COR-L47 (cell line): Measurements from ENCODE around the gene GPBP1L1.
"Not testable (repeated sequence)": the region's sequence is repeated elsewhere in the genome, so short reads cannot be mapped to it uniquely, and the experiment has no call there.

ENCODE experiments used
- DNase-seq: peaks from one replicate; lab custom pipeline; 2025; lab: John Stamatoyannopoulos, UW

GPBP1L1 gene

GRCh38 chr1:45682942-45683341 is 3.4 kb downstream of the GPBP1L1 start:
- no peak for DNase-seq

GRCh38 chr1:45679123-45679522 is 7.2 kb downstream of the GPBP1L1 start:
- DNase-seq = no peak

- DNase-seq = no peak
Measured at GRCh38 chr1:45678489-45678888, 7.8 kb downstream of the GPBP1L1 start.

- no peak for DNase-seq
Measured at GRCh38 chr1:45677751-45678245, 8.5 kb downstream of the GPBP1L1 start.

- not testable (repeated sequence) for DNase-seq
Measured at GRCh38 chr1:45676553-45676952, 9.8 kb downstream of the GPBP1L1 start.

GRCh38 chr1:45674478-45674877 is 11.9 kb downstream of the GPBP1L1 start:
- no peak for DNase-seq

GRCh38 chr1:45673956-45674355 is 12.4 kb downstream of the GPBP1L1 start:
- no peak for DNase-seq

GRCh38 chr1:45669859-45670655 is 16.3 kb downstream of the GPBP1L1 start:
- DNase-seq = no peak

GRCh38 chr1:45669379-45669778 is 17.0 kb downstream of the GPBP1L1 start:
- DNase-seq = no peak

- DNase-seq = no peak
Measured at GRCh38 chr1:45668526-45668925, 17.8 kb downstream of the GPBP1L1 start.

GRCh38 chr1:45667321-45668111 is 18.8 kb downstream of the GPBP1L1 start:
- no peak for DNase-seq

GRCh38 chr1:45666836-45667235 is 19.5 kb downstream of the GPBP1L1 start:
- DNase-seq = no peak

- no peak for DNase-seq
Measured at GRCh38 chr1:45660336-45660735, 26.0 kb downstream of the GPBP1L1 start.

GRCh38 chr1:45659222-45659621 is 27.1 kb downstream of the GPBP1L1 start:
- DNase-seq = no peak

GRCh38 chr1:45658171-45658570 is 28.2 kb downstream of the GPBP1L1 start:
- DNase-seq = no peak

GRCh38 chr1:45656573-45657226 is 29.6 kb downstream of the GPBP1L1 start:
- DNase-seq = no peak

- no peak for DNase-seq
Measured at GRCh38 chr1:45654540-45655280, 31.6 kb downstream of the GPBP1L1 start.

GRCh38 chr1:45647248-45648021 is 38.9 kb downstream of the GPBP1L1 start:
- DNase-seq = no peak

- DNase-seq = no peak
Measured at GRCh38 chr1:45644661-45645060, 41.7 kb downstream of the GPBP1L1 start.

GRCh38 chr1:45643978-45644377 is 42.4 kb downstream of the GPBP1L1 start:
- no peak for DNase-seq

- no peak for DNase-seq
Measured at GRCh38 chr1:45643321-45643720, 43.0 kb downstream of the GPBP1L1 start.
